HFF-Myc (cell line): ENCODE data around the gene SYT15.

Source experiments
- DNase-seq: peaks from one replicate; pipeline ENCODE4 v3.0.0-alpha.2; 2011; ENCODE audit warnings: low read depth; ENCODE audit errors: extremely low read depth
- H3K4me3 ChIP-seq: replicated peaks from 2 replicates; pipeline ENCODE4 v1.5.1; 2011; ENCODE audit warnings: low read depth, mild to moderate bottlenecking, control low read depth, low read length
- TF ChIP-seq, protein P1 (sequence below): IDR thresholded peaks from 2 replicates; pipeline ENCODE4 v1.5.1; 2012; ENCODE audit warnings: mild to moderate bottlenecking, low read depth, low read length, control low read depth; ENCODE audit errors: missing control alignments

Gene SYT15

DNA sequence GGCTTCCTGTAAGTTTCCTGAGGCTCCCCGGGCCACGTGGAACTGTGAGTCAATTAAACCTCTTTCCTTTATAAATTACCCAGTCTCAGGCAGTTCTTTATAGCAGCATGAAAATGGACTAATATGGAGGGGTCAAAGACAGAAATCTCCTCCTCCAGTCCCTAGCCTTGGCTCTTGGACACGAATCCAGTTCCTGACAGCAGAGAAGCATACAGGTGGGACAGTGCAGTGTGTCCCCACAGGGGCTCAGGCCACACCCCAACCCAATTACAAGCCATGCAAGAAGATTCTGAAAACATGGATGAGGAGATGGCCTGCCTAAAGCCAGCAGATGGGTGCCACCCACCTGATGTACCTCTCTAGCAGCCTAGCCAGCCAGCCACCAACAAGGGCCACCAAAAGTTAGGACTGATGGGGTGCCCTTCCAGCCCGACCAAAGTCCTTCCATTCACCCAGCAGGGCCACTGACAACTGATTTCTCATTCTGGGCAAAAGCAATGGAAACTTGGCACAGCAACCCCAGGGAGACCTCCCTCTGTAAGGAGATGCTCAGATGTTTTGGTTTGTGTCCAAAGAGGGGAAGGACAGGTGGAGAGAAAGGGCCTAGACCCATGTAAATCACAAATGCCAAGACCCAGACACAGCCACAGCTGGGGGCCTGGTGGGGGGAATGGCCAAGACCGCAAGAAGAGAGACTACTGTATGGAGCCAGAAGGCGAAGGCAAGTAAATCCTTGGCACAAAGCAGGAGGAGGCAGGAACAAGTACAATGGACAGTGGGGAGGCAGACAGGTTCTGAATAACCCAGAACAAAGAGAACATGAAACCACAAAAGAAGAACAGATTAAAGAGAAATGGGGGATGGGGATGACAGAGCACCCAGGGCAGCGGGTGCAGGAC lies 36.1 kb upstream of the SYT15 start:
- no peak overlapping the region for H3K4me3 ChIP-seq
- no peak for DNase-seq
- TF ChIP-seq, protein P1, sequence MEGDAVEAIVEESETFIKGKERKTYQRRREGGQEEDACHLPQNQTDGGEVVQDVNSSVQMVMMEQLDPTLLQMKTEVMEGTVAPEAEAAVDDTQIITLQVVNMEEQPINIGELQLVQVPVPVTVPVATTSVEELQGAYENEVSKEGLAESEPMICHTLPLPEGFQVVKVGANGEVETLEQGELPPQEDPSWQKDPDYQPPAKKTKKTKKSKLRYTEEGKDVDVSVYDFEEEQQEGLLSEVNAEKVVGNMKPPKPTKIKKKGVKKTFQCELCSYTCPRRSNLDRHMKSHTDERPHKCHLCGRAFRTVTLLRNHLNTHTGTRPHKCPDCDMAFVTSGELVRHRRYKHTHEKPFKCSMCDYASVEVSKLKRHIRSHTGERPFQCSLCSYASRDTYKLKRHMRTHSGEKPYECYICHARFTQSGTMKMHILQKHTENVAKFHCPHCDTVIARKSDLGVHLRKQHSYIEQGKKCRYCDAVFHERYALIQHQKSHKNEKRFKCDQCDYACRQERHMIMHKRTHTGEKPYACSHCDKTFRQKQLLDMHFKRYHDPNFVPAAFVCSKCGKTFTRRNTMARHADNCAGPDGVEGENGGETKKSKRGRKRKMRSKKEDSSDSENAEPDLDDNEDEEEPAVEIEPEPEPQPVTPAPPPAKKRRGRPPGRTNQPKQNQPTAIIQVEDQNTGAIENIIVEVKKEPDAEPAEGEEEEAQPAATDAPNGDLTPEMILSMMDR: no peak

DNA sequence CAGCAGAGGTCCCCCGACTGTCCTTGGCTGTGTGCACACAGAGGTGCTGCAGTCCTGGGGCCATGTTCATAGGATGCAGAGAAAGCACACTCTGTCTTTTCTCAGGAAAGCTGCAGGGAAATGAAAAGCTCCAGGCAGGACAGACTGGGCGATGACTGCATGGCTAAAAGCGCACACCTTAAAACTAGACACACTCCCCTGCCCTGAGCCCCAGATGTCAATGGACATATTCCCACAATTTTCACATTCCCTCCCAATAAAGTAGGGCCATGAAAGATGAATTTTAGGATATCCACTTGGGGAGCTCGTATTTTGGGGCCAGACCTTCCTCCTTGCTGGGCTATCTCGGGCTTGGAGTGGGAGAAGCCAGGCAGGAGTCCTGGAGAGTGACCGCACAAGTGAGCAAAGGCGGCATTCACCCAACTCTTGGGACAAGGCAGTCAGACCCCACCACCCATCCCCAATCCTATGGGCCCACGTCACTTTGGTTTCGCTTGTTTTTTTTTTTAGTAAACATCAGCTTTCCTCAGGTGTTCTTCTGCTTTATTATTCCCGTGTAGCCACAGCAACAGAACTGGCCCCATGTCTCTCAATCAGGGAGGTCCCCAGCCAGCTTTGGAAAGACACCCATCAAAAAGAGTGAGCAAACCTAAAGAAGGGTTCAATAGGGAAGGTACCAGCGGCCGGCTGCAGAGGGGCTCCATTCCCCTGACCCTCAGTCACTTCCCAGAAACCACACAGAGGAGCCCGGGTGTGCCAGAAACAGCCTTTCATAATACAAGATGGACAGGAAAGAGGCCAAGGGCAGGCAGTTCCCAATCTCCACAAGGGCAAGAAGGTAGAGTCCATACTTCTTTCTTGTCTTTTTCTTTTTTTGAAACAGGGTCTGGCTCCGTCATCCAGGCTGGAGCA lies 35.2 kb upstream of the SYT15 start:
- H3K4me3 ChIP-seq: no peak overlapping the region
- DNase-seq: no peak
- TF ChIP-seq, protein P1: no peak

DNA sequence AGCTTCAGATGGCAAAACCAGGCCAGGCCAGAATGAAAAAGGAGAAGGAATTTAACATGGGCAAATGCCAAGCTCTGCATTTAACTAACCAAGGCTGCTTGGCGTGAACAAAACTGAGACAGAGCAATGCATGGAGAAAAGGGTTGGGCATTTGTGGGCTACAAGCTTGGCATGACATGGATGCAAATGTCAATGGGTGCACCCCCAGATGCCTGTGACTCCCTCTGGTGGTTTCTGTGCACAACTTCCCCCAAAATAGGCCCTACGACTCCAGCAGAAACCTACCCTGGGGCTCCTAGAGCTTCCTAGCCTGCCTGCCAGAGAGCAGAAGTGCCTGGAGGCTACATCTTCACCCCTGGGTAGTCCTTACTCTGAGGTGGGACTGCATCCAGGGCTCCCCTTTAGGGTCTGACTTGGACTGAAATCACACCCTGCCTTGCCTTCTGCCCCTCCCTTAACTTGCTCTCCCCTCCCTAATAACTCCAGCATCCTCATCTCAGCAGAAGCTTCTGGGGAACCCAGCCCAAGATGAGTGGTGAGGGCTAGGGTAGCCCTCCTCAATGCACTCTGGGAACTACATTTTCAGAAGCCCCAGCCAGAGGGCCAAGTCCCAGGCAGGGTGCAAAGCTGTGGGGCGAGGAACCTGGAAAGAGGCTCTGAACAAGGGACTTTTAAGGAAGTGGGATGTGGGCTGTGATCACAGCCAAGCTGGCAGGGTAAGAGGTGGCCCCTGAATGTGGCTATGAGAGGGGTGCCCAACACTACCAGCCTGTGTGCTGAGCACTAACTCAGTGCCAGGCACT lies 33.7 kb upstream of the SYT15 start:
- TF ChIP-seq, protein P1: peak; percentile 46
- no peak for DNase-seq
- no peak overlapping the region for H3K4me3 ChIP-seq

DNA sequence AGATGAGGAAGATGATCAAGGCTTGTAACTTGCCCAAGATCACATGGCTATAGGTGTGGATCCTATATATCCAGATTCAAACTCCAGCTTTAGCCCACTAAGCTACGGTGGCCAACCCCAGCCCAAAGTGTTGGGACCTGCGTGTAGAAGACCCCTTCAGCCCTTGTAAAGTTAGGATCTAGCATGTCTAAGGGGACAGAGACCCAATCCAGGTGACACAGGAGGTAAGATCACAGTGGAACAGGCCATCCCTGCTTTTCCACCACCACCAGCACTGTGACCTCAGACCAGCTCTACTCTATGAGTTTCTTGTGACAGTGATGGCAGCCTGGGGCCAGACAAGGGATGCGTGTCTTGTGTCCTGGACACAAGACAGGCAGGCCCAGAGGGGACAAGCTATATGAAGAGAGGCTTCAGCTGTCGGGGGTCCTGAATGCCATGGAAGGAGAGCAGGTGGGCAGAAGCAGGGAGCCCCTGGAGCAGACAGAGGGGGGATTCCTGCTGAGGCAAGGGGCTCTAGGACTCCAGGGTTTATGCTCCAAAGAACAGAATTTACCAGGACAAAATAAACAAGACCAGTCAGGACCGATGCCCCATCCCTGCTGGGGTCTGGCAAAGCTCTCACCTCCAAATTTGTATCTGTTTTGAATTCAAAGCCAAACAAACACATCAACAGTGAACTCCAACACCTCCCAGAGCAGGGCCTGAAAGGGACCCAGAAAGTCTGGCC lies 32.9 kb upstream of the SYT15 start:
- no peak overlapping the region for H3K4me3 ChIP-seq
- TF ChIP-seq, protein P1: no peak
- DNase-seq: no peak

DNA sequence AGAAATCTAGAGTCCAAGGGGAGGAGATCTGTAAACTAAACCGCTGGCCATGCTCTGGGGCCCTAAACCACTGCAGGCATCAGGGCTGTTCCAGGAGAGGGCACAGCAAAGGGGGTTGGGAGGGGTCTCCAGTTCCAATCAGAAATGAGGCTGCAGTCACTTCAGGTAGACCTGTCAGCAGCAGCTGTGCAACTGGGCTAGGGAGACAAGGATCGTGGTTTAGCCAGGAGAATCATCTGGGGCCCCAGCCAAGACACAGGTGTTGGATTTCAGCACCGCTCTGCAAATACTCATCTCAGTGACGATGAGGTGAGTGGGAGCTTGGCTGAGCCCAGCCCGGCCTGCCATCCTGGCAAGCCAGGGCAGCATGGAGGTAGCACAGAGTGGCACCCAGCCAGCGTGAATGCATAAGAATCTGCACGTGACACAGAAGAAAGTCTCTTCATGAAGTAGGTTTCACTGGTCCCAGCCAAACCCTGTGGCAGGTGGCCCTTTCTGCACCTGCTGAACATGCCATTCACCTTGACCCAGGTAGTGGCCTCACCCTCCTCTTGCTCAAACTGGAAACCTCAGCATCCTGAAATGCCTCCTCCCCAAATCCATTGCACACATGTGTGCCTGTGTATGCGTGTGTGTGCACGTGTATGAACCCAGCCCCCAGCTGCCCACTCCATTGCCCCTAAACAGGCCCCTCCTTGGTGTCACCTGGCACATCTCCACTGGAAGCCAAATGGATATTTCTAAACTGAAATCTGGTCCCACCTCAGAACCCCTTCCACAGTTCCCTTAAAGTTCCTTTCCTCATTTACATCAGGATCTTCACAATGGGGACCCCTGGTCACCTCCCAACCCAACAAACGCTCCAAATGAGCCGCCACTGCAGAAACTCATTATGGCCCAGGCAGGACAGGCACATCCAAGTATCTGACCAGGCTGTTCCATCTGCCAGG lies 32.1 kb upstream of the SYT15 start:
- TF ChIP-seq, protein P1: no peak
- DNase-seq: no peak
- no peak overlapping the region for H3K4me3 ChIP-seq
